GM19455 (cell line): ENCODE results near the gene ZNF121.
"Not testable (repeated sequence)": the region's sequence is repeated elsewhere in the genome, so short reads cannot be mapped to it uniquely, and the experiment has no call there.

Experiments
- ATAC-seq: cut with Tn5 transposase; IDR thresholded peaks from one replicate; pipeline ENCODE4 v1.9.1; 2021; ENCODE audit not compliant: unreplicated experiment

Gene ZNF121

DNA sequence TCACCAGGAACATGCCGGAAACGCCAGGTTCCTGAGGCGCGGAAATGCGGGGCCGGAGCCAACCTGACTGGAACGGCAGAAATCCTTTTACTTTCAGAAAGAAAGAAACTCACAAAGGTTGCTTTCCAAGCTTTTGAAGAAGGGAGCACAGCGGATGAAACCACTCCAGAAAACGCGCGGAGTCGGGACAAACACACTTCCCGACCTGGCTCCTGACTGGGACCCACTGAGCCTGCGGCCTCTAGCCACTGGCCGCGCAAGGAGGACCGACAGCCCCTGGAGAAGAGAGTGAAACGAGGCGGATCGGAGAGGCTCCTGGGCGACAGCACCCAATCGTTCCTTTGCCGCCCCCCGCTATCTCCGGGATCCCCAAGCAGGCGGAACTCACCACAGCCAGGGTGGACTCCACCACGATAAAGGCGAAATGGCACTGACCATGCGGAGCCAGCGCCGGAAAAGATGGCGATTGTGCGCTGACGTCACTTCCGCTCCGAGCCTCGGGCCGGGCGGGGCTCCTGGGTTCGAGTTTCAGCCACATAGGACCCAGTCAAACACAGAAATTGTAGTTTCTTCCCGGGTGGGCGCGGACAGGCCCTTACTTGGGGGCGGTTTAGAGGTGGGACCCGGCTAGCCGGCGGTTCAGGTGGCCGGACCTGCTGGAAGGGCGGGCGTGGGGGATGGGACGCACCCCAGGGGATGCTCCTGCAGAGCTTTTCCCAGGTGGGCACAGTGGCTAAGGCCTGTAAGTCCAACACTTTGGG, at the start of gene ZNF121:
Gene ZNF121, minus strand, starts transcription at position 432 of the 761 bp plus-strand sequence. CDS start 16,407 bp downstream, outside the sequence.
- peak; percentile 72 for ATAC-seq

- ATAC-seq, result no peak
These were observed 43.6 kb upstream of the ZNF121 start for GRCh38 chr19:9627856-9628255.

DNA sequence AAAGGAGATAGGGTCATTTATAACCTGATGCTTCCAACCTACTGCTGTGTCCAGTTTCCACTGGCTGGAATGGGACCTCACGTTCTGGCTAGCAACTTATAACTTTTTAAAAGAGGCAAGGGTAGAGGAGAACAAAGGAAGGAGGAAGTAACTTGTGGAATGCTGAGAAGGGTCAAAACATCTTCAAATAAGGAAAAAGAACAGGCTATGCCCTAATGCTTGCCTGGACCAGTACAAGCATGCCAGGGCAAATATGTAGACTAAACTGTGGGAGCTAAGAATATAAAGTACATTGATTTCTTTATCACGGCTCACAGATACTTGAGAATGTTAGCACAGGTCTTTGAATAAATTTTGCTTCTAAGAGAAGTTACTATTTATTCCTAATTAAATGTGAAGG, 38.2 kb upstream of the ZNF121 start:
- ATAC-seq, result no peak

DNA sequence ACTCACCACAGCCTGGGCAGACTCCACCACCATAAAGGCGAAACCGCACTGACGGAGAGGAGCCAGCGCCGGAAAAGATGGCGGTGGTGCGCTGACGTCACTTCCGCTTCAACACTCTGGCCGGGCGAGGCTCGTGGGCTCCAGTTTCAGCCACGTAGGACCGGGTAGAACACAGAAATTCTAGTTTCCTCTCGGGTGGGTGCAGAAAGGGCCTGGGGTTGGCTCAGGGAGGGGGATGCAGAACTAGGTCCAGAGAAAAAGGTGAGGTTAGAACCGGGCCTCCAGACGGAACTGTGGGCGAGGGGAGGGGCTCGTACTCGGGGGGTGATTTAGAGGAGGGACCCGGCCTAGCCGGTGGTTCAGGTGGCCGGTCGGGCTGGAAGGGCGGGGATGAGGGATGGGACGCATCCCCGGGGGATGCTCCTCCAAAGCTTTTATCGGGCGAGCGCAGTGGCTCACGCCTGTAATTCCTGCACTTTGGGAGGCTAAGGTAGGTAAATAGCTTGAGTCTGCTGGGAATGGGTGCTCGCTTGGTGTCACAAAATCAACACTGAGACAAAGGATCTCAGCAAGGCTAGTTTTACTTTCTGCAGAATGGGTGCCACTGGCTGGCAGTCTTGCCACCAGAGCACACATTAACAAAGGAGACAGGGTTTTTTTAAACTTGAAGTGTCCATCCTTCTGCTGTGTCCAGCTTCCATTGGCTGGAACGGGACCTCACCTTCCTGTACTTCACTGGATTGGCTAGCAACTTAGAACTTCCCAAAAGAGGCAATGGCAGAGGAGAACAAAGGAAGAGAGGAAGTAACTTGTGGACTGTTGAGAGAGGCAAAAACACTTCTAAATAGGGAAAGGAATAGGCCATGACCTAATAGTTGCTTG, 37.1 kb upstream of the ZNF121 start, which contains the start of gene ZNF561:
Gene ZNF561, minus strand, starts transcription at position 77 of the 882 bp plus-strand sequence. CDS start 1,776 bp downstream, outside the sequence.
- ATAC-seq, result peak; percentile 69

- ATAC-seq, result peak; percentile 10
These were observed 36.5 kb upstream of the ZNF121 start for GRCh38 chr19:9620842-9621155.

GRCh38 chr19:9615844-9616243, 31.5 kb upstream of the ZNF121 start:
- no peak for ATAC-seq

- ATAC-seq, result no peak
These were observed 26.3 kb upstream of the ZNF121 start for GRCh38 chr19:9610484-9611113.

- no peak for ATAC-seq
These were observed 24.6 kb upstream of the ZNF121 start for GRCh38 chr19:9608912-9609311.

GRCh38 chr19:9597027-9597426, 12.7 kb upstream of the ZNF121 start:
- ATAC-seq, result no peak

DNA sequence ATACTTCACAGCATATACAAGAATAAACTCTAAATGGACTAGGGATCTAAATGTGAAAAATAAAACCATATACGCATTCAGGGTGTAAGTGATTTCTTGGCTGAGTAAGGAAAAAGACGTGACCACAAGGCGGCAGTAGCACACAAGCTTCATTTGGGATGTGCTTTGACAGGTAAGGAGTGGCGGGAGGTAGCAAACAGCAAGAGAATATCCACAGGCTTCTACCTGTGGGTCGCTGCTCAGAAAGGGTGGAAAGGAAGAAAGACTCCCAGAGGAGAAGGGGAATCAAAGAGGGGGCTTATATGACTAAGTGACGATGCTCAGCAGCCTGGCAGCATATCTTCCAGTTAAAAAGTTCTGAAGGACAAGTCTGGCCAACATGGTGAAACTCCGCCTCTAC, 2.5 kb upstream of the ZNF121 start:
- ATAC-seq, result no peak

DNA sequence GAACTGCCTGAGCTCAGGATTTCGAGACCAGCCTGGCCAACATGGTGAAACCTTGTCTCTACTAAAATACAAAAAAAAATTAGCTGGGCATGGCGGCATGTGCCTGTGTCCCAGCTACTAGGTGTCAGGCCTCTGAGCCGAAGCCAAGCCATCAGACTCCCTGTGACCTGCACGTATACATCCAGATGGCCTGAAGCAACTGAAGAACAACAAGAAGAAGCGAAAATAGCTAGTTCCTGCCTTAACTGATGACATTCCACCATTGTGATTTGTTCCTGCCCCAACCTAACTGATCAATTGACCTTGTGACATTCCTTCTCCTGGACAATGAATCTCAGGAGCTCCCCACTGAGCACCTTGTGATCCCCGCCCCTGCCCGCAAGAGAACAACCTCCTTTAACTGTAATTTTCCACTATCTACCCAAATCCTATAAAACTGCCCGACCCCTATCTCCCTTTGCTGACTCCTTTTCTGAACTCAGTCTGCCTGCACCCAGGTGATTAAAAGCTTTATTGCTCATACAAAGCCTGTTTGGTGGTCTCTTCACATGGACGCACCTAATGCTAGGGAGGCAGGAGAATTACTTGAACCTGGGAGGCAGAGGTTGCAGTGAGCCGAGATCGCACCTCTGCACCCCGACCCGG, 2.1 kb downstream of the ZNF121 start:
- not testable (repeated sequence) for ATAC-seq

GRCh38 chr19:9580728-9581127, 3.6 kb downstream of the ZNF121 start:
- ATAC-seq, result no peak

GRCh38 chr19:9570255-9570654, 14.0 kb downstream of the ZNF121 start:
- no peak for ATAC-seq

- no peak for ATAC-seq
These were observed 17.6 kb downstream of the ZNF121 start for GRCh38 chr19:9566729-9567128.

GRCh38 chr19:9565900-9566705, 18.2 kb downstream of the ZNF121 start:
- no peak for ATAC-seq

DNA sequence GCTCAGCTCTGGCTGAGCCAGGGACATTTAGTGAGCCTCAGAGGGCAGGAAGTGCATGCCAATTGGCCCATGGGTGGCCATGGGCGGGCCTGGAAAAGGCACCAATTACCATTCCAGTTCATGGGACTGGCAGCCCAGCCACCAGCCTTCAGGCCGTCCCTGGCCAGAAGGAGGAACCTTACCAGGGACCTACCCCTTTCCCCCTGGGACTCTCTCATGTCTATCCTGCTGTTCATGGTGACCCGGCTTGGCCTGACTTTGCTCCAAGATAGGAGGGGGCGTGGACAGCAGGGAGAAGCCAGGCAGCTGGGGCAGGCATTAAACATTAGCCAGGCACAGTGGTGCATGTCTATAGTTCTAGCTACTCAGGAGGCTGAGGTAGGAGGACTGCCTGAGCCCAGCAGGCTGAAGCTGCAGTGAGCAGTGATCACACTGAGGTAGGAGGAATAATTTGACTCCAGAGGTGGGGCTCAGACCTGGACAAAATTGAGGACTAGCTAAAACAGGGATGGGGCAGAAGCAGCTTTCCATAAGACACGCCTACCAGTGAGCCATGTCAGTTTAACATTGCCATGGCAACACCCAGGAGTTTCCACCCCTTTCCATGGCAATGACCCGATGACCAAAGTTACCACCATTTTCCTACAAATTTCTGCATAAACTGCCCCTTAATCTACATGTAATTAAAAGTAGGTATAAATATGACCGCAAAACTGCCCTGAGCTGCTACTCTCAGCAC, 31.6 kb downstream of the ZNF121 start:
- no peak for ATAC-seq

DNA sequence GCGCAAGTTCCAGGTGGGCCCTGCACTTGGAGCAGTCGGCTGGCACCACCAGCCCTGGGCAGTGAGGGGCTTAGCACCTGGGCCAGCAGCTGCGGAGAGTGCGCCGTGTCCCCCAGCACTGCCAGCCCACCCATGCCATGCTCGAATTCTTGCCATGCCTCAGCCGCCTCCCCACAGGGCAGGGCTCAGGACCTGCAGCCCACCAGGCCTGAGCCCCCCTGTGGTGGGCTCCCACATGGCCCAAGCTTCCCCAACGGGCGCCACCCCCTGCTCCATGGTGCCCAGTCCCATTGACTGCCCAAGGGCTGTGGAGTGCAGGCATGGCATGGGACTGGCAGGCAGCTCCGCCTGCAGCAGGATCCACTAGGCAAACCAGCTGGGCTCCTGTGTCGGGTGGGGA, 36.4 kb downstream of the ZNF121 start:
- no peak for ATAC-seq

DNA sequence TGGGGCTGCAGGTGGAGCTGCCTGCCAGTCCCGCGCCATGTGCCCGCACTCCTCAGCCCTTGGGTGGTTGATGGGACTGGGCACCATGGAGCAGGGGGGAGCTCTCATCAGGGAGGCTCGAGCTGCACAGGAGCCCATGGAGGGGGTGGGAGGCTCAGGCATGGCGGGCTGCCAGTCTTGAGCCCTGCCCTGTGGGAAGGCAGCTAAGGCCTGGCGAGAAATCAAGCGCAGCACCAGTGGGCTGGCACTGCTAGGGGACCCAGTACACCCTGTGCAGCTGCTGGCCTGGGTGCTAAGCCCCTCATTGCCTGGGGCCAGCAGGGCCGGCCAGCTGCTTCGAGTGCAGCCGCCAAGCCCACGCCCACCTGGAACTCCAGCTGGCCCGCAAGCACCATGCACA, 43.0 kb downstream of the ZNF121 start:
- ATAC-seq, result not testable (repeated sequence)

DNA sequence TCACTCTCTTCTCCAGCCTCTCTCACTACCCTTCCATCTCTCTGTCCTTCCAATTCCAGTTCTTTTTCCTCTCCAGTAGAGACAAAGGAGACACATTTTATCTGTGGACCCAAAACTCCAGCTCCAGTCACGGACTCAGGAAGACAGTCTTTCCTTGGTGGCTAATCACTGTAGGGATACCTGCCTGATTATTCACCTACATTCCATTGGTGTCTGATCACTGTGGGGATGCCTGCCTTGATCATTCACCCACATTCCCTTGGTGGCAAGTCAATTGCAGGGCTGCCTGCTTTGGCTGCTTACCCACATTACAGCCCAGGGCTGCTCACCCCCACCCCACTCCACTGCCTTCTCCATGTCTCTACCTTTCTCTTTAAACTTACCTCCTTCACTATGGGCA, 44.4 kb downstream of the ZNF121 start:
- not testable (repeated sequence) for ATAC-seq

DNA sequence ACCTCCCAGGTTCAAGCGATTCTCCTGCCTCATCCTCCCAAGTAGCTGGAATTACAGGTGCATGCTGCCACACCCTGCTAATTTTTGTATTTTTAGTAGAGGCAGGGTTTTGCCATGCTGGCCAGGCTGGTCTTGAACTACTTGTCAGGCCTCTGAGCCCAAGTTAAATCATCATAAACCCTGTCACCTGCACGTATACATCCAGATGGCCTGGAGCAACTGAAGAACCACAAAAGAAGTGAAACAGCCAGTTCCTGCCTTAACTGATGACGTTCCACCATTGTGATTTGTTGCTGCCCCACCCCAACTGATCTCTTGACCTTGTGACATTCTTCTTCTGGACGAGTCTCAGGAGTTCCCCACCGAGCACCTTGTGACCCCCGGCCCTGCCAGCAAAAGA, 45.1 kb downstream of the ZNF121 start:
- not testable (repeated sequence) for ATAC-seq
